Mesendoderm (in vitro differentiated cells): ENCODE measurements around the gene ASCL2.

Source experiments
- DNase-seq: peaks from one replicate; pipeline ENCODE4 v3.0.0; 2013
- H2AK5ac ChIP-seq: 2 replicates; pipeline ENCODE4 v1.6.1; 2013; ENCODE audit warnings: low read length, inconsistent platforms
- H2BK120ac ChIP-seq: 2 replicates; pipeline ENCODE4 v1.6.1; 2013; ENCODE audit warnings: low read depth, mild to moderate bottlenecking, low read length, moderate library complexity, mixed read lengths
- H2BK15ac ChIP-seq: replicated peaks from 2 replicates; pipeline ENCODE4 v1.6.1; 2013; ENCODE audit warnings: low read depth, mild to moderate bottlenecking, moderate library complexity
- H2BK5ac ChIP-seq: 2 replicates; pipeline ENCODE4 v1.6.1; 2013; ENCODE audit warnings: low read length, inconsistent platforms
- H3K18ac ChIP-seq: 2 replicates; pipeline ENCODE4 v1.6.1; 2013; ENCODE audit warnings: mild to moderate bottlenecking, low read length, mixed read lengths
- H3K23ac ChIP-seq: one replicate; pipeline ENCODE4 v1.6.1; 2013; ENCODE audit warnings: low read length
- H3K27ac ChIP-seq: 2 replicates; pipeline ENCODE4 v1.5.1; 2013; ENCODE audit warnings: low read depth, mild to moderate bottlenecking, inconsistent platforms, low read length, moderate library complexity
- H3K27me3 ChIP-seq: 2 replicates; pipeline ENCODE4 v1.6.1; 2013; ENCODE audit warnings: low read length, control low read depth, mild to moderate bottlenecking, inconsistent platforms; ENCODE audit not compliant: insufficient read depth, poor library complexity
- H3K36me3 ChIP-seq: 2 replicates; pipeline ENCODE4 v1.6.1; 2013; ENCODE audit warnings: low read length, inconsistent platforms; ENCODE audit not compliant: control insufficient read depth, insufficient read depth
- H3K4ac ChIP-seq: one replicate; pipeline ENCODE4 v1.6.1; 2013; ENCODE audit warnings: low read depth, mild to moderate bottlenecking, low read length, moderate library complexity
- H3K4me1 ChIP-seq: 2 replicates; pipeline ENCODE4 v1.6.1; 2013; ENCODE audit warnings: low read depth, low read length, inconsistent platforms; ENCODE audit not compliant: control insufficient read depth
- H3K4me2 ChIP-seq: 2 replicates; pipeline ENCODE4 v1.6.1; 2013; ENCODE audit warnings: low read length
- H3K4me3 ChIP-seq: 2 replicates; pipeline ENCODE4 v1.5.1; 2013; ENCODE audit warnings: mild to moderate bottlenecking, low read length
- H3K56ac ChIP-seq: one replicate; pipeline ENCODE4 v1.6.1; 2013; ENCODE audit warnings: low read length
- H3K79me1 ChIP-seq: 2 replicates; pipeline ENCODE4 v1.6.1; 2013; ENCODE audit warnings: low read length, inconsistent platforms
- H3K79me2 ChIP-seq: 2 replicates; pipeline ENCODE4 v1.6.1; 2013; ENCODE audit warnings: mild to moderate bottlenecking, low read length; ENCODE audit not compliant: control insufficient read depth, insufficient read depth
- H3K9ac ChIP-seq: 2 replicates; pipeline ENCODE4 v1.6.1; 2013; ENCODE audit warnings: low read length, inconsistent platforms
- H4K5ac ChIP-seq: one replicate; pipeline ENCODE4 v1.6.1; 2013; ENCODE audit warnings: low read length
- H4K8ac ChIP-seq: one replicate; pipeline ENCODE4 v1.6.1; 2013; ENCODE audit warnings: low read depth, mild to moderate bottlenecking, control low read depth, low read length, moderate library complexity
- WGBS: extraction: QIAGEN DNeasy Blood & Tissue Kit; methylation state at CpG from one replicate; pipeline ENCODE4 v1.1.7; 2013; ENCODE audit warnings: low lambda C conversion rate, missing lambda C conversion rate; ENCODE audit not compliant: insufficient coverage; ENCODE audit errors: extremely low coverage; 5-methylcytosine and 5-hydroxymethylcytosine counted together

ASCL2 gene

DNA sequence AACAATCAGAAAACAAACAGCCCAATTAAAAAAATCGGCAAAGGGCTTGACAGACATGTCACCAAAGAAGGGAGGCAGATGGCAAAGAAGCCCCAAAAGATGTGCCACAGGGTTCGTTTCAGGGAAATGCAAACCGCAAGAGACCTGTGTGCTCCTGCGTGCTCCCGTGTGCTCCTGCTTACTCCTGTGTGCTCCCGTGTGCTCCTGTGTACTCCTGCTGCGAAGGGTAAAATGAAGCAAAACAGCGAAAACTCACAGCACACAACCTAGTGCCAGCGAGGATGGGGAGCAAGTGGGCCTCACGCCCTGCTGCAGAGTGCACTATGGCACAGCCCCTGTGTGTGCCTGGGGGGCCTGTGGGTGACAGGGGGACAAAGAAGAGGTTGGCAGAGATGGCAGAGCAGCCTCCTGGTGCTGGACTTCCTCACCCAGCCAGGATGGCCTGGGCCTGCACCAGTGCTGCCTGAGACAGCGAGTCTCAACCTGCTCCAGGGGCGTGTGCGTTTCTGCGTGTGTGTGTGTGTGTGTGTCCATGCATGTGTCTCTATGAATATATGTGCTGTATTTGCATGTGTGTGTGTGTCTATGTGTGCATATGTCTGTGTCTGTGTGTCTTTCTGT, 14.0 kb downstream of the ASCL2 start:
- no peak overlapping the region for H2AK5ac ChIP-seq
- no peak overlapping the region for H3K23ac ChIP-seq
- no peak overlapping the region for H3K9ac ChIP-seq
- H3K18ac ChIP-seq, result no peak overlapping the region
- no peak overlapping the region for H3K27ac ChIP-seq
- no peaks in the 10 kb centered on the region for H3K36me3 ChIP-seq
- no peaks in the 10 kb centered on the region for H3K79me1 ChIP-seq
- WGBS, result no CpG with 5 or more reads among the region's 14 CpGs
- H4K5ac ChIP-seq, result no peak overlapping the region
- H3K4me3 ChIP-seq, result no peak overlapping the region
- no peak overlapping the region for H3K4me2 ChIP-seq
- no peak for DNase-seq
- H3K4ac ChIP-seq, result no peak overlapping the region
- no peak overlapping the region for H4K8ac ChIP-seq
- no peaks in the 10 kb centered on the region for H3K27me3 ChIP-seq
- no peak overlapping the region for H2BK5ac ChIP-seq
- no peaks in the 10 kb centered on the region for H3K79me2 ChIP-seq
- H2BK120ac ChIP-seq, result no peak overlapping the region
- no peak overlapping the region for H2BK15ac ChIP-seq
- no peak overlapping the region for H3K56ac ChIP-seq
- no peaks in the 10 kb centered on the region for H3K4me1 ChIP-seq

DNA sequence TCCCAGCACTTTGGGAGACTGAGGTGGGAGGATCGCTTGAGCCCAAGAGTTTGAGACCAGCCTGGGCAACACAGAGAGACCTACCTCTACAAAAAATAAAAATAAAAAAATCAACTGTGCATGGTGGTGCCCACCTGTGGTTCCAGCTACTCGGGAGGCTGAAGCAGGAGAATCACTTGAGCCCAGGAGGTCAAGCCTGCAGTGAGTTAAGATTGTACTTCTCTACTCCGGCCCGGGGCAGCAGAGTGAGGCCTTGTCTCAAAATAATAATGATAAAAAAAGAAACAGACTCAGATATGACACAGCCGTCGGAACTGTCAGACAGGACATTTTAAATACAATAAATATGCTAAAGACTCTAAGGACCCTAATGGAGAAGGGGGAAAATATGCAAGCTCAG, 18.4 kb downstream of the ASCL2 start:
- H3K23ac ChIP-seq, result no peak overlapping the region
- no peak for DNase-seq
- no peak overlapping the region for H2BK120ac ChIP-seq
- H3K4me3 ChIP-seq, result no peak overlapping the region
- H3K18ac ChIP-seq, result no peak overlapping the region
- no peak overlapping the region for H3K27ac ChIP-seq
- H4K5ac ChIP-seq, result no peak overlapping the region
- no peak overlapping the region for H4K8ac ChIP-seq
- H3K79me1 ChIP-seq, result no peaks in the 10 kb centered on the region
- no peak overlapping the region for H3K4ac ChIP-seq
- no peak overlapping the region for H3K4me2 ChIP-seq
- H3K4me1 ChIP-seq, result no peaks in the 10 kb centered on the region
- H3K56ac ChIP-seq, result no peak overlapping the region
- no peaks in the 10 kb centered on the region for H3K27me3 ChIP-seq
- WGBS, result no CpG with 5 or more reads among the region's 6 CpGs
- no peak overlapping the region for H3K9ac ChIP-seq
- H2BK5ac ChIP-seq, result no peak overlapping the region
- no peak overlapping the region for H2BK15ac ChIP-seq
- H3K79me2 ChIP-seq, result no peaks in the 10 kb centered on the region
- no peaks in the 10 kb centered on the region for H3K36me3 ChIP-seq
- no peak overlapping the region for H2AK5ac ChIP-seq

DNA sequence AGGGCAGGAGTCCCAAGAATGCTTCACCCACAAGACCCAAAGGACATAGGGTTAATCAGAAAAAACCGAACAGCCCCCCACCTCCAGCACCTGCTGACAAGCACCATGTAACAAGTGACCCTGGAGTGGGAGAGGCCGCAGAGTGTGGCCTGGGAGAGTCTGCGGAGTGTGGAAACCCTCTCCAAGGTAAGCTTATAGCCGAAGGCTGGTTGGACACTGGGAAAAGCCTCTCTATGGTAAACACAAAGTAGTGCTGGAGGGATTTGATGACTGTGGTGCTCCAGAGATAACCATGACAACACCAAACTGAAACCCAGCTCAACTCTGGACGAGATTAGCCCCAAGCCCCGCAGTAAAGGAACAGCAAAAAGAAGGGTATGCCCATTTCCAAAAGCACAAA, 19.2 kb downstream of the ASCL2 start:
- H2BK5ac ChIP-seq, result no peak overlapping the region
- no peak overlapping the region for H3K4me2 ChIP-seq
- no peak overlapping the region for H3K18ac ChIP-seq
- H3K4me1 ChIP-seq, result no peaks in the 10 kb centered on the region
- no peak overlapping the region for H4K8ac ChIP-seq
- no peak overlapping the region for H2BK15ac ChIP-seq
- H4K5ac ChIP-seq, result no peak overlapping the region
- no peaks in the 10 kb centered on the region for H3K79me2 ChIP-seq
- H3K4ac ChIP-seq, result no peak overlapping the region
- H3K4me3 ChIP-seq, result no peak overlapping the region
- H3K27me3 ChIP-seq, result no peaks in the 10 kb centered on the region
- no peaks in the 10 kb centered on the region for H3K36me3 ChIP-seq
- no peak for DNase-seq
- no peak overlapping the region for H3K23ac ChIP-seq
- no peak overlapping the region for H3K56ac ChIP-seq
- no peak overlapping the region for H3K27ac ChIP-seq
- no CpG with 5 or more reads among the region's 6 CpGs for WGBS
- no peak overlapping the region for H3K9ac ChIP-seq
- H2AK5ac ChIP-seq, result no peak overlapping the region
- H2BK120ac ChIP-seq, result no peak overlapping the region
- H3K79me1 ChIP-seq, result no peaks in the 10 kb centered on the region

DNA sequence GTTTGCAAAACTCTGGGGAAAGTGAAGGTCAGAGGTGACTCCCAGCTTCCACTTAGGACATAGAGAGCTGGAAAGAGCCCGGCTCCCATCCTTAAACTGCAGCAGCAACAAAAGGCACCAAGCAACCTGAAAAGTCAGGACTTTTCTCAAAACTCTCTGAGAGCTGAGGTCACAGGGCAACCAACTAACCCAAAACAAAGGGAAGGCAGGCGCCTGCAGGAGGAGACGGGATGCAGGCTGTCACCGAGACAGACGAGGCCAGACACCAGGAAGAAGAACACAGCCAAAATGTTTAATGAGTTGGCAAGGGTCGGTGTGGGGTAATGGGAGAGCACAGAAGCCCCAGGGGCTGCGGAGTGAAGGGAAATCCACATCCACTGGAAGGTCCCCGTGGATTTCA, 19.9 kb downstream of the ASCL2 start:
- Histone ChIP-seq H2BK5ac (no peak overlapping the region), H3K27ac (no peak overlapping the region), H3K4me2 (no peak overlapping the region), H2BK120ac (no peak overlapping the region), H3K4me1 (no peaks in the 10 kb centered on the region), H3K79me1 (no peaks in the 10 kb centered on the region), H3K18ac (no peak overlapping the region), H4K5ac (no peak overlapping the region), H3K9ac (no peak overlapping the region), H3K4me3 (no peak overlapping the region), H3K79me2 (no peaks in the 10 kb centered on the region), H2BK15ac (no peak overlapping the region), H3K27me3 (no peaks in the 10 kb centered on the region), H4K8ac (no peak overlapping the region), H3K56ac (no peak overlapping the region), H3K36me3 (no peaks in the 10 kb centered on the region), H3K23ac (no peak overlapping the region), H3K4ac (no peak overlapping the region), H2AK5ac (no peak overlapping the region)
- no CpG with 5 or more reads among the region's 8 CpGs for WGBS
- DNase-seq, result no peak

DNA sequence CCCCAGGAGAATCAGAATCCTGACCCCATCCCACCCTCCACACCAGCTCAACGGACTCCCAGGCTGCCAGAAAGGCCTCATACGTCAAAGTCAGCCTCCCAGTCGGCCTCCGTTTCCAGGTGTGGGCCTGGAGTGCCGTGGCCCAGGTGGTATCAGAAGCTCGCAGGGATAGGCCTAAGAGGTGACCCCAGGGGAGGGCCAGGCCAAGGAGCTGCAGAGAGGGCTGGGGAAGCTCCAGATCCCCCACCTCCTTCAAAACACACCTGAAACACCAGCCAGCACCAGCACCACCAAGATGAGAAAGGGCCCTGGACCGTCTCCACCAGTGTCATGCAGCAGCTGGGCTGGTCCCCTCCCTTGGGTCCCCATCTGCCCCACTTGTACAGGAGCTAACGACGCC, 20.3 kb downstream of the ASCL2 start:
- Histone ChIP-seq H2BK15ac (no peak overlapping the region), H3K4me1 (no peaks in the 10 kb centered on the region), H3K79me2 (no peaks in the 10 kb centered on the region), H4K8ac (no peak overlapping the region), H2BK5ac (no peak overlapping the region), H3K23ac (no peak overlapping the region), H4K5ac (no peak overlapping the region), H3K4me3 (no peak overlapping the region), H3K4me2 (no peak overlapping the region), H3K9ac (no peak overlapping the region), H3K79me1 (no peaks in the 10 kb centered on the region), H2BK120ac (no peak overlapping the region), H3K27ac (no peak overlapping the region), H3K18ac (no peak overlapping the region), H3K27me3 (no peaks in the 10 kb centered on the region), H2AK5ac (no peak overlapping the region), H3K56ac (no peak overlapping the region), H3K36me3 (no peaks in the 10 kb centered on the region), H3K4ac (no peak overlapping the region)
- no CpG with 5 or more reads among the region's 9 CpGs for WGBS
- no peak for DNase-seq

DNA sequence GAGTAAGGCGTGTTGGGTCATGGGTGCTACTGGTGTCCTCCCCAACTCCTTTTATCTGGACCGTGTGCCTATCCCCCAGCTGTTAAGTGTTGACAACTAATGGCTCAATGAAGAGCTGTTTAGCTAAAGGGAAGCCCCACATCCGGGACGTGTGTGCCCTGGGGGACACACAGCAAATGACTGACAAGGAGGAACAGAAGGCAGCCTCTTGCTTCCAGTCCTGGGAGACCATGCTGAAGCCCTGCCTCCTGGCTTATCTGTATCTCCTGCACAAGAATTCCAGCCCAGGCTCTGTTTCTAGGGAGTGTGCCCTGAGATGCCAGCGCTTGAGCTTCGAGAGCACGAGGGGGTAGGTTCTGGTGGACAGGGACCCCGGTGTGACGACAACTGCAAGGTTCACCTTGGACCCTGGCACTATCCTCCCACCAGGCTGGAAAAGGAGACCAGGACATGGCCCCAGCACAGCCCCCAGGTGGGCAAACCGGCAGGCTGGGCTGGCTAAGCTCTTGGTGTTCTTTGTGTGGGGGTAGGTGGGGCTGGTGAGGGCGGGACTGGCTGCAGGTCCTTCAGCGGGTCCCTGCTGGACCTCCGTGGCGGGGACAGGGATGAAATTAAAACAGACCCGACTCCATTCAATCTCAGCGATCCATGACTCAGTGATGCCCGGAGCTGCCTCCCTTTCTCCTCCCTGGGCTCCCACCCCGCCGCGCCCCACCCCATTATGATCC, 21.0 kb downstream of the ASCL2 start:
- DNase-seq, result no peak
- Histone ChIP-seq H2BK15ac (no peak overlapping the region), H3K4me2 (no peak overlapping the region), H3K4me3 (no peak overlapping the region), H3K27me3 (no peaks in the 10 kb centered on the region), H3K79me2 (no peaks in the 10 kb centered on the region), H3K56ac (no peak overlapping the region), H3K36me3 (no peaks in the 10 kb centered on the region), H4K8ac (no peak overlapping the region), H2BK5ac (no peak overlapping the region), H3K4ac (no peak overlapping the region), H3K79me1 (no peaks in the 10 kb centered on the region), H2AK5ac (no peak overlapping the region), H3K27ac (no peak overlapping the region), H3K18ac (no peak overlapping the region), H4K5ac (no peak overlapping the region), H2BK120ac (no peak overlapping the region), H3K4me1 (no peaks in the 10 kb centered on the region), H3K23ac (no peak overlapping the region), H3K9ac (no peak overlapping the region)
- no CpG with 5 or more reads among the region's 20 CpGs for WGBS
